SK-N-SH treated with all-trans-retinoic acid at 6 μM for 48 hours (cell line): ENCODE measurements around the gene GTF2A2.

Experiments used
- ATAC-seq: fragments of 200-7000 bp; cut with Tn5 transposase; 3 replicates; pipeline ENCODE4 v1.9.1; 2020; ENCODE audit warnings: mild to moderate bottlenecking, moderate library complexity
- ARNTL ChIP-seq: fragments of 450-650 bp; formaldehyde crosslinking; IDR thresholded peaks from 2 replicates; pipeline ENCODE4 v1.5.0; 2020; ENCODE audit warnings: low read depth, mild to moderate bottlenecking, moderate library complexity, borderline replicate concordance
- CSDC2 ChIP-seq: fragments of 250-450 bp; sonication (Bioruptor Pico); IDR thresholded peaks from 2 replicates; pipeline ENCODE4 v1.5.0; 2020; ENCODE audit warnings: mild to moderate bottlenecking, moderate library complexity
- ESRRG ChIP-seq: fragments of 250-450 bp; sonication (Bioruptor Pico); IDR thresholded peaks from 2 replicates; pipeline ENCODE4 v1.6.1; 2021; ENCODE audit warnings: mild to moderate bottlenecking
- GLIS3 ChIP-seq: fragments of 250-450 bp; sonication (Bioruptor Pico); IDR thresholded peaks from 2 replicates; pipeline ENCODE4 v1.5.0; 2020; ENCODE audit warnings: mild to moderate bottlenecking, moderate library complexity
- ISL1 ChIP-seq: fragments of 250-450 bp; sonication (Bioruptor Pico); IDR thresholded peaks from 2 replicates; pipeline ENCODE4 v2.1.2; 2022; ENCODE audit warnings: mild to moderate bottlenecking, moderate library complexity
- OSR1 ChIP-seq: fragments of 250-450 bp; sonication (Bioruptor Pico); IDR thresholded peaks from 2 replicates; pipeline ENCODE4 v1.8.0; 2022; ENCODE audit warnings: moderate library complexity, mild to moderate bottlenecking, inconsistent platforms
- PPARA ChIP-seq: fragments of 250-450 bp; sonication (Bioruptor Pico); IDR thresholded peaks from 2 replicates; pipeline ENCODE4 v1.5.0; 2020; ENCODE audit warnings: mild to moderate bottlenecking, borderline replicate concordance
- RARB ChIP-seq: fragments of 250-450 bp; sonication (Bioruptor Pico); IDR thresholded peaks from 2 replicates; pipeline ENCODE4 v1.8.0; 2021; ENCODE audit warnings: mild to moderate bottlenecking, moderate library complexity
- TCF4 ChIP-seq: fragments of 250-450 bp; sonication (Bioruptor Pico); IDR thresholded peaks from 2 replicates; pipeline ENCODE4 v1.8.0; 2021; ENCODE audit warnings: mild to moderate bottlenecking, moderate library complexity, borderline replicate concordance
- TOX ChIP-seq: fragments of 250-450 bp; sonication (Bioruptor Pico); IDR thresholded peaks from 2 replicates; pipeline ENCODE4 v1.8.0; 2021; ENCODE audit warnings: mild to moderate bottlenecking, moderate library complexity, borderline replicate concordance
- ZC3H10 ChIP-seq: fragments of 250-450 bp; sonication (Bioruptor Pico); IDR thresholded peaks from 2 replicates; pipeline ENCODE4 v1.5.1; 2021; ENCODE audit warnings: mild to moderate bottlenecking, moderate library complexity
- ZFP3 ChIP-seq: fragments of 250-450 bp; sonication (Bioruptor Pico); IDR thresholded peaks from 2 replicates; pipeline ENCODE4 v1.5.0; 2020; ENCODE audit warnings: mild to moderate bottlenecking, moderate library complexity
- ZFP30 ChIP-seq: fragments of 450-650 bp; formaldehyde crosslinking; IDR thresholded peaks from 2 replicates; pipeline ENCODE4 v1.5.0; 2022; ENCODE audit warnings: mild to moderate bottlenecking, moderate library complexity
- ZNF565 ChIP-seq: fragments of 450-650 bp; formaldehyde crosslinking; conservative IDR thresholded peaks from 2 replicates; pipeline ENCODE4 v1.5.0; 2020; ENCODE audit warnings: low read depth, mild to moderate bottlenecking, moderate library complexity
- ZNF70 ChIP-seq: fragments of 450-650 bp; formaldehyde crosslinking; IDR thresholded peaks from 2 replicates; pipeline ENCODE4 v1.5.0; 2020; ENCODE audit warnings: mild to moderate bottlenecking, moderate library complexity
- ZNF8 ChIP-seq: fragments of 450-650 bp; formaldehyde crosslinking; IDR thresholded peaks from 2 replicates; pipeline ENCODE4 v1.5.0; 2020; ENCODE audit warnings: mild to moderate bottlenecking, moderate library complexity
- TF ChIP-seq, protein P1 (sequence below): fragments of 250-450 bp; sonication (Bioruptor Pico); IDR thresholded peaks from 2 replicates; pipeline ENCODE4 v1.8.0; 2020; ENCODE audit warnings: mild to moderate bottlenecking, moderate library complexity, borderline replicate concordance
- TF ChIP-seq, protein P2 (sequence below): fragments of 250-450 bp; sonication (Bioruptor Pico); IDR thresholded peaks from 2 replicates; pipeline ENCODE4 v1.5.1; 2020; ENCODE audit warnings: low read depth, mild to moderate bottlenecking, moderate library complexity
- TF ChIP-seq, protein P3 (sequence below): fragments of 250-450 bp; sonication (Bioruptor Pico); IDR thresholded peaks from 2 replicates; pipeline ENCODE4 v1.8.0; 2021; ENCODE audit warnings: low read depth, mild to moderate bottlenecking, moderate library complexity, borderline replicate concordance
- TF ChIP-seq, protein P4 (sequence below): fragments of 250-450 bp; sonication (Bioruptor Pico); IDR thresholded peaks from 2 replicates; pipeline ENCODE4 v1.5.0; 2020; ENCODE audit warnings: mild to moderate bottlenecking, moderate library complexity

Gene GTF2A2

DNA sequence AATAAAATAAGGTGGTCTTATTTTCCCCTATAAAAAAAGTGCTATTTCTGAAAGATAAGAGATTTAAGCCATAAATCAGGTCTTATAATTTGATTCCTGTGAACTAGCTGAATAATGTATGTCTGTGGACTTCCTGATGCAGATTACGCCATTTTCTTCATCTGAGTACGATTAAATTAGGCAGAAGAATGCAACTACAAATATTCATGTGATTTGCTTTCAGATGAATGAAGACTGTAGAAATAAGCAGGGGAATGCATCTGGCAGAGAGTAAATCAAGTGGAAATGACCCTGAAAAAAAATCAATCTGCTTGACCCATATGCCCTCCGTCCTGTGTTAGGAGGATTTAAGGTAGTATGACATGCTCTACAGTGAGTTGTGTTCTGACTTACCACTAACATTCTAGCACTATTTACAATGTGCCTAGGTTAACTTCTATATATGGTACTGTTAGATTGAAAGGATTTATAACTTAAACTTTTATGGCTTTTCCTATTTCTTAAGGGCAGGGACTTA is 17.1 kb upstream of the GTF2A2 start:
- ATAC-seq, result no peak

DNA sequence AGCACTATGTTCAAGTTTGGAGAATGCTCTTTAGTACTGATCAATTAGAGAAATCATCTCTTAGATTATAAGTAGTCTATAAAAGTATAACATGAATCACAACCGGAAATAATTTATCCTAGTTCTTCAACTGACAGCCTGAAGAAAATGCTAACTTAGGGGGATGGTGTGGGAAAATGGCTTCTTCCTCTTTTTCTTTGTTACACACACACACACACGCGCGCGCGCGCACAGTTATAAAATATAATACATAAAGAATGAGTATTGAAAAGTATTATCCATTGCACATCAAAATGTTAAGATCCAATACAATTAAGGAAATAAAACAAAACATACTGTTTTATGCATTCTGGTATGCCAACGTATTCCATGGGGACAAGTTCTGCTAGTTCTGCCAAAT is 11.2 kb upstream of the GTF2A2 start:
- TF ChIP-seq, protein P1, sequence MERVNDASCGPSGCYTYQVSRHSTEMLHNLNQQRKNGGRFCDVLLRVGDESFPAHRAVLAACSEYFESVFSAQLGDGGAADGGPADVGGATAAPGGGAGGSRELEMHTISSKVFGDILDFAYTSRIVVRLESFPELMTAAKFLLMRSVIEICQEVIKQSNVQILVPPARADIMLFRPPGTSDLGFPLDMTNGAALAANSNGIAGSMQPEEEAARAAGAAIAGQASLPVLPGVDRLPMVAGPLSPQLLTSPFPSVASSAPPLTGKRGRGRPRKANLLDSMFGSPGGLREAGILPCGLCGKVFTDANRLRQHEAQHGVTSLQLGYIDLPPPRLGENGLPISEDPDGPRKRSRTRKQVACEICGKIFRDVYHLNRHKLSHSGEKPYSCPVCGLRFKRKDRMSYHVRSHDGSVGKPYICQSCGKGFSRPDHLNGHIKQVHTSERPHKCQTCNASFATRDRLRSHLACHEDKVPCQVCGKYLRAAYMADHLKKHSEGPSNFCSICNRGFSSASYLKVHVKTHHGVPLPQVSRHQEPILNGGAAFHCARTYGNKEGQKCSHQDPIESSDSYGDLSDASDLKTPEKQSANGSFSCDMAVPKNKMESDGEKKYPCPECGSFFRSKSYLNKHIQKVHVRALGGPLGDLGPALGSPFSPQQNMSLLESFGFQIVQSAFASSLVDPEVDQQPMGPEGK, result no peak
- TF ChIP-seq ESRRG, result no peak
- no peak for TF ChIP-seq RARB (CRISPR knock-in tag)
- no peak for TF ChIP-seq GLIS3 (CRISPR knock-in tag)
- TF ChIP-seq ISL1, result no peak
- TF ChIP-seq, protein P2, sequence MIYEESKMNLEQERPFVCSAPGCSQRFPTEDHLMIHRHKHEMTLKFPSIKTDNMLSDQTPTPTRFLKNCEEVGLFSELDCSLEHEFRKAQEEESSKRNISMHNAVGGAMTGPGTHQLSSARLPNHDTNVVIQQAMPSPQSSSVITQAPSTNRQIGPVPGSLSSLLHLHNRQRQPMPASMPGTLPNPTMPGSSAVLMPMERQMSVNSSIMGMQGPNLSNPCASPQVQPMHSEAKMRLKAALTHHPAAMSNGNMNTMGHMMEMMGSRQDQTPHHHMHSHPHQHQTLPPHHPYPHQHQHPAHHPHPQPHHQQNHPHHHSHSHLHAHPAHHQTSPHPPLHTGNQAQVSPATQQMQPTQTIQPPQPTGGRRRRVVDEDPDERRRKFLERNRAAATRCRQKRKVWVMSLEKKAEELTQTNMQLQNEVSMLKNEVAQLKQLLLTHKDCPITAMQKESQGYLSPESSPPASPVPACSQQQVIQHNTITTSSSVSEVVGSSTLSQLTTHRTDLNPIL (CRISPR knock-in tag), result no peak
- no peak for TF ChIP-seq ZNF70 (CRISPR knock-in tag)
- TF ChIP-seq, protein P3, sequence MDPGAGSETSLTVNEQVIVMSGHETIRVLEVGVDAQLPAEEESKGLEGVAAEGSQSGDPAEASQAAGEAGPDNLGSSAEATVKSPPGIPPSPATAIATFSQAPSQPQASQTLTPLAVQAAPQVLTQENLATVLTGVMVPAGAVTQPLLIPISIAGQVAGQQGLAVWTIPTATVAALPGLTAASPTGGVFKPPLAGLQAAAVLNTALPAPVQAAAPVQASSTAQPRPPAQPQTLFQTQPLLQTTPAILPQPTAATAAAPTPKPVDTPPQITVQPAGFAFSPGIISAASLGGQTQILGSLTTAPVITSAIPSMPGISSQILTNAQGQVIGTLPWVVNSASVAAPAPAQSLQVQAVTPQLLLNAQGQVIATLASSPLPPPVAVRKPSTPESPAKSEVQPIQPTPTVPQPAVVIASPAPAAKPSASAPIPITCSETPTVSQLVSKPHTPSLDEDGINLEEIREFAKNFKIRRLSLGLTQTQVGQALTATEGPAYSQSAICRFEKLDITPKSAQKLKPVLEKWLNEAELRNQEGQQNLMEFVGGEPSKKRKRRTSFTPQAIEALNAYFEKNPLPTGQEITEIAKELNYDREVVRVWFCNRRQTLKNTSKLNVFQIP (CRISPR knock-in tag), result no peak
- TF ChIP-seq PPARA, result no peak
- TF ChIP-seq ZFP3 (CRISPR knock-in tag), result no peak
- no peak for TF ChIP-seq ZNF565 (CRISPR knock-in tag)
- TF ChIP-seq ZFP30 (CRISPR knock-in tag), result no peak
- no peak for TF ChIP-seq CSDC2 (CRISPR knock-in tag)
- TF ChIP-seq OSR1 (CRISPR knock-in tag), result no peak
- TF ChIP-seq ZC3H10 (CRISPR knock-in tag), result no peak
- no peak for TF ChIP-seq ZNF8 (CRISPR knock-in tag)
- no peak for TF ChIP-seq ARNTL
- TF ChIP-seq, protein P4, sequence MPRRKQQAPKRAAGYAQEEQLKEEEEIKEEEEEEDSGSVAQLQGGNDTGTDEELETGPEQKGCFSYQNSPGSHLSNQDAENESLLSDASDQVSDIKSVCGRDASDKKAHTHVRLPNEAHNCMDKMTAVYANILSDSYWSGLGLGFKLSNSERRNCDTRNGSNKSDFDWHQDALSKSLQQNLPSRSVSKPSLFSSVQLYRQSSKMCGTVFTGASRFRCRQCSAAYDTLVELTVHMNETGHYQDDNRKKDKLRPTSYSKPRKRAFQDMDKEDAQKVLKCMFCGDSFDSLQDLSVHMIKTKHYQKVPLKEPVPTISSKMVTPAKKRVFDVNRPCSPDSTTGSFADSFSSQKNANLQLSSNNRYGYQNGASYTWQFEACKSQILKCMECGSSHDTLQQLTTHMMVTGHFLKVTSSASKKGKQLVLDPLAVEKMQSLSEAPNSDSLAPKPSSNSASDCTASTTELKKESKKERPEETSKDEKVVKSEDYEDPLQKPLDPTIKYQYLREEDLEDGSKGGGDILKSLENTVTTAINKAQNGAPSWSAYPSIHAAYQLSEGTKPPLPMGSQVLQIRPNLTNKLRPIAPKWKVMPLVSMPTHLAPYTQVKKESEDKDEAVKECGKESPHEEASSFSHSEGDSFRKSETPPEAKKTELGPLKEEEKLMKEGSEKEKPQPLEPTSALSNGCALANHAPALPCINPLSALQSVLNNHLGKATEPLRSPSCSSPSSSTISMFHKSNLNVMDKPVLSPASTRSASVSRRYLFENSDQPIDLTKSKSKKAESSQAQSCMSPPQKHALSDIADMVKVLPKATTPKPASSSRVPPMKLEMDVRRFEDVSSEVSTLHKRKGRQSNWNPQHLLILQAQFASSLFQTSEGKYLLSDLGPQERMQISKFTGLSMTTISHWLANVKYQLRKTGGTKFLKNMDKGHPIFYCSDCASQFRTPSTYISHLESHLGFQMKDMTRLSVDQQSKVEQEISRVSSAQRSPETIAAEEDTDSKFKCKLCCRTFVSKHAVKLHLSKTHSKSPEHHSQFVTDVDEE (CRISPR knock-in tag), result no peak
- no peak for ATAC-seq

More for the DNA sequence above, 17.1 kb upstream of the GTF2A2 start:
- no peak for TF ChIP-seq TCF4 (CRISPR knock-in tag)
- TF ChIP-seq ESRRG, result no peak
- TF ChIP-seq ZFP3 (CRISPR knock-in tag), result no peak
- no peak for TF ChIP-seq ZNF565 (CRISPR knock-in tag)
- no peak for TF ChIP-seq TOX (CRISPR knock-in tag)
- TF ChIP-seq ZC3H10 (CRISPR knock-in tag), result no peak
- TF ChIP-seq, protein P4 (CRISPR knock-in tag), result no peak
- TF ChIP-seq OSR1 (CRISPR knock-in tag), result no peak
- TF ChIP-seq, protein P3 (CRISPR knock-in tag), result no peak
- TF ChIP-seq ISL1, result no peak
- TF ChIP-seq ZNF8 (CRISPR knock-in tag), result no peak
